ENCODE measurements around the gene RNF11. TPM values are rescaled to one million over a fixed set of nuclear protein-coding genes. Genes with fewer than 3 reads are reported as not detected.
A peak's percentile ranks its signal among the peaks of the same experiment; 100 is the strongest.

The RNF11 gene
- total RNA-seq, 1 donor from 2014 or later = 126 TPM

DNA sequence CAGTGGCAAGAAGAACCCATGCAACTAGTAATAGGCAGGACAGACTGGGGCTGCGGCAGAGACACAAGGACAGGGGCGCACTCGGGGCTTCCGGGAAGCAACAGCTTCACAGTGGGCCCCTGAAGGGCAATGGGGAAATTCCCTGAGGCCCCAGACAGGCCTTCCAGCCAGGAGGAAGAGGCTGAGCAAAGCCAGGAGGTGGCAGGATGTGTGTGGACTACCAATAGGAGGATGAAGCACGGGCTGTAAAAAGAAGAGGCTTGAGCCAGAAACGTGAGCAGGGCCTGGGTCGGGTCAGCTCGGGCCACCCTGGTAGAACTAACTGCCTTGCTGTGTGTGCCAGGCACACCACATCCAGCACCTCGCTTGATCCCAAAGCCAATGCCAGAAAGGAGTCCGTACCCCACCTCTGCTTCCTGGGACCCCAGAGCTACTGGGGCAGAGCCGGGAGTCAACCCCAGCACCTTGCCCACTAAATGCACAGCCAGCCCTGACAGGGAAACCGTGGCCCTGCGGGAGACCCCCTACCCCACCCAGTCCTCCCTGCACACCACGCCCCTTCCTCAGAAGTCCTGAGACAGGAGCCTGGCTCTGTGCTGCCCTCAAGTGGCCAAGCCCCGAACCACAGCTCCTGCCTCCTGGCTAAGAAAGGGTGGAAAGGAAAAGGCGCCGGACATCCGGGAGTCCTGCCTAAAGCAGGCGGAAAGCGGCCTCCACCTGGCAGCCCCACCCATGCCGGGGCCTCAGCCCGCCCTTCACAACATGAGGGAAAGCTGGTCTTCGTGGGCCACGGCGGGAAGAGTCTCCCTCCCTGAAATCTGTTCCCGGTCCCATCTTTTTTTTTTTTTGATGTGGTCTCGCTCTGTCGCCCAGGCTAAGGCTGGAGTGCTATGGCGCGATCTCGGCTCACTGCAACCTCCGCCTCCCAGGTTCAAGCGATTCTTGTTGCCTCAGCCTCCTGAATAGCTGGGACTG lies 60.6 kb downstream of the RNF11 start:
- FAIRE-seq = no peak
- peak; percentile 41 for DNase-seq (ENCODE audit: low read depth)

DNA sequence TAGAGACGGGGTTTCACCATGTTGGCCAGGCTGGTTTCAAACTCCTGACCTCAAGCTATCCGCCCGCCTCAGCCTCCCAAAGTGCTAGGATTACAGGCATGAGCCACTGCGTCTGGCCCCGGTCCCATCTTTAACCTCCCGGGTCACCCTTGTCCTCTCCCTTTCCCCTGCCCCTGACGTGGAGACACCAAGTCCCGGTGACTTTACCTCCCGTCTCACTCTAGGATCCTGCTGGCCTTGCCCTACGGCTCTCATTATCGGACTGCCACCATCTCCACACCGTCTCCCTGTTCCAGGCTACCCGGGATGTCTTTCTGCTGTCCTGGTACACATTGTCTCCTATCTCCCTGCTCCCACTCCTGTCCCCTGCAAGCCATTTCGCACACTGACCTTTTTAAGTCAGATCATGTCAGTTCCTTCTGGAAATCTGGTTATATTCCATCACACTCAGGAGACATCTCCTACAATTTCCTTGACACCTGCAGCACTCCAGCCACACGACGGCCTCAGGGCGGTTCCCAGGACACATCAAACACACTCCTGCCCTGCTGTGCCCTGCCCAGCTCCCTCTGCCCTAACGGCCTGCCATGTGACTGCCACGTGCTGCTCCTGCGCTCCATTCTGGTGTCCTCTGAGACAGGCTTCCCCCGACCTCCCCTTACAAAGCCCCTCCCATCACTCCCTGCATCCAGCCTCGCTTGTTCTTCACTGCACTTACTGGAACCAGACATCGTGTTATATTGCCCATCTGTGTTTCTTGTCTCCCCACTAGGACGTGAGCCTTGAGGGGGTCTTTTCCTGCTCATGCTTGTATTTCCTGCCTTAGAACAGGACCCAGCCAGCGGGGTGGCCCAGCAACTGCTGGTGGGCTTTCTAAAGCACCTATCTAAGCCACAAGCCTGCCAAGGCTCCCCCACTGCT lies 61.6 kb downstream of the RNF11 start:
- H3K27me3 Mint-ChIP-seq (ENCODE audit: low read depth, unreplicated experiment) = peaks cover 11% of the 10 kb centered on the region
- peaks cover 1% of the 10 kb centered on the region for H3K9me3 Mint-ChIP-seq (ENCODE audit: unreplicated experiment)
- FAIRE-seq (no peak), DNase-seq (ENCODE audit: low read depth) (no peak)
- Histone ChIP-seq H3K36me3 (ENCODE audit: insufficient read depth, low read length) (no peaks in the 10 kb centered on the region), H4K20me1 (ENCODE audit: insufficient read depth, low read length) (no peaks in the 10 kb centered on the region), H3K79me2 (ENCODE audit: insufficient read depth, low read length) (no peaks in the 10 kb centered on the region), H3K9me3 (ENCODE audit: insufficient read depth, low read depth, low read length) (no peaks in the 10 kb centered on the region), H3K4me3 (ENCODE audit: insufficient read depth, low read depth, low read length) (no peak overlapping the region), H2AFZ (ENCODE audit: low read depth, low read length) (peak overlapping the region; percentile 80), H3K27me3 (ENCODE audit: insufficient read depth, low read length) (no peaks in the 10 kb centered on the region), H3K4me2 (ENCODE audit: low read length) (peak overlapping the region; percentile 77), H3K9ac (ENCODE audit: low read length) (peak overlapping the region; percentile 60), H3K27ac (ENCODE audit: low read depth, low read length) (no peak overlapping the region), H3K4me1 (ENCODE audit: insufficient read depth, low read length) (no peaks in the 10 kb centered on the region)
- peak overlapping the region; percentile 20 for H3K27ac Mint-ChIP-seq (ENCODE audit: unreplicated experiment)
- peaks cover 8% of the 10 kb centered on the region for H3K36me3 Mint-ChIP-seq (ENCODE audit: low read depth, unreplicated experiment)
- peaks cover 5% of the 10 kb centered on the region for H3K4me1 Mint-ChIP-seq (ENCODE audit: low read depth, unreplicated experiment)
- TF ChIP-seq, protein P1, sequence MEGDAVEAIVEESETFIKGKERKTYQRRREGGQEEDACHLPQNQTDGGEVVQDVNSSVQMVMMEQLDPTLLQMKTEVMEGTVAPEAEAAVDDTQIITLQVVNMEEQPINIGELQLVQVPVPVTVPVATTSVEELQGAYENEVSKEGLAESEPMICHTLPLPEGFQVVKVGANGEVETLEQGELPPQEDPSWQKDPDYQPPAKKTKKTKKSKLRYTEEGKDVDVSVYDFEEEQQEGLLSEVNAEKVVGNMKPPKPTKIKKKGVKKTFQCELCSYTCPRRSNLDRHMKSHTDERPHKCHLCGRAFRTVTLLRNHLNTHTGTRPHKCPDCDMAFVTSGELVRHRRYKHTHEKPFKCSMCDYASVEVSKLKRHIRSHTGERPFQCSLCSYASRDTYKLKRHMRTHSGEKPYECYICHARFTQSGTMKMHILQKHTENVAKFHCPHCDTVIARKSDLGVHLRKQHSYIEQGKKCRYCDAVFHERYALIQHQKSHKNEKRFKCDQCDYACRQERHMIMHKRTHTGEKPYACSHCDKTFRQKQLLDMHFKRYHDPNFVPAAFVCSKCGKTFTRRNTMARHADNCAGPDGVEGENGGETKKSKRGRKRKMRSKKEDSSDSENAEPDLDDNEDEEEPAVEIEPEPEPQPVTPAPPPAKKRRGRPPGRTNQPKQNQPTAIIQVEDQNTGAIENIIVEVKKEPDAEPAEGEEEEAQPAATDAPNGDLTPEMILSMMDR (IDR thresholded peaks at IDR 0.05; ENCODE audit: insufficient read depth, low read depth, low read length) = no peak
- no peak for TF ChIP-seq EZH2 (IDR thresholded peaks at IDR 0.05; ENCODE audit: insufficient read depth, low read length)
- H3K4me3 Mint-ChIP-seq (ENCODE audit: unreplicated experiment) = no peak overlapping the region

More for the DNA sequence above, 60.6 kb downstream of the RNF11 start:
- H3K27me3 ChIP-seq (ENCODE audit: insufficient read depth, low read length) = no peaks in the 10 kb centered on the region
- no peaks in the 10 kb centered on the region for H3K36me3 ChIP-seq (ENCODE audit: insufficient read depth, low read length)
- TF ChIP-seq EZH2 (IDR thresholded peaks at IDR 0.05; ENCODE audit: insufficient read depth, low read length) = no peak
- TF ChIP-seq, protein P1 (IDR thresholded peaks at IDR 0.05; ENCODE audit: insufficient read depth, low read depth, low read length) = peak; percentile 68
- H2AFZ ChIP-seq (ENCODE audit: low read depth, low read length) = peak overlapping the region; percentile 80
- no peaks in the 10 kb centered on the region for H4K20me1 ChIP-seq (ENCODE audit: insufficient read depth, low read length)
- H3K36me3 Mint-ChIP-seq (ENCODE audit: low read depth, unreplicated experiment) = peaks cover 8% of the 10 kb centered on the region
- peak overlapping the region; percentile 60 for H3K9ac ChIP-seq (ENCODE audit: low read length)
- peak overlapping the region; percentile 77 for H3K4me2 ChIP-seq (ENCODE audit: low read length)
- H3K9me3 Mint-ChIP-seq (ENCODE audit: unreplicated experiment) = peaks cover 1% of the 10 kb centered on the region
- no peaks in the 10 kb centered on the region for H3K4me1 ChIP-seq (ENCODE audit: insufficient read depth, low read length)
- no peak overlapping the region for H3K4me3 Mint-ChIP-seq (ENCODE audit: unreplicated experiment)
- no peak overlapping the region for H3K27ac ChIP-seq (ENCODE audit: low read depth, low read length)
- H3K9me3 ChIP-seq (ENCODE audit: insufficient read depth, low read depth, low read length) = no peaks in the 10 kb centered on the region
- no peak overlapping the region for H3K27ac Mint-ChIP-seq (ENCODE audit: unreplicated experiment)
- peaks cover 5% of the 10 kb centered on the region for H3K4me1 Mint-ChIP-seq (ENCODE audit: low read depth, unreplicated experiment)
- H3K79me2 ChIP-seq (ENCODE audit: insufficient read depth, low read length) = no peaks in the 10 kb centered on the region
- H3K27me3 Mint-ChIP-seq (ENCODE audit: low read depth, unreplicated experiment) = peaks cover 9% of the 10 kb centered on the region
- H3K4me3 ChIP-seq (ENCODE audit: insufficient read depth, low read depth, low read length) = peak overlapping the region; percentile 27
